ENCODE data around the gene FOXP2.
A peak's percentile ranks its signal among the peaks of the same experiment; 100 is the strongest.

The FOXP2 gene

DNA sequence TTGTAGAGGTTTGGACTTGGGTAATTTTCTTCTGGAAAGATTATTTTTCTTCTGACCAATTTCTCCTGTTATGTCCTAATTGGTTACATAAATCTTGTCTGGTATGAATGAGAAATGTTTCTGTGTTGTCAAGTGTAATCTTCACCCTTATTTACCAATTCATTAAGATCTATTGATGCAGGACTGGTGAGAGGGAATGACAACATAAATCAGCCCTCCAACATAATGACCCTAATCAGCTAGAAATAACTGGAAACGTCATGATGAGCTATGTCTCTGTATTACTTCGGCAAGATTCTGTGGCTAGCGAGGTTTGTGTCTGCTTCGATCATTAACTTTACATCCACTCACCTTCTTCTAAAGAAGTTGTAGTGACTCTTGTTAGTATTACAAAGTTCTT, 3.5 kb downstream of the FOXP2 start (continued):
- TF ChIP-seq ZNF701 (tag by site-specific recombination; IDR thresholded peaks at IDR 0.05), result no peak
- TF ChIP-seq ZNF274 (IDR thresholded peaks at IDR 0.05; ENCODE audit: low read length), result no peak
- no peak for TF ChIP-seq ZNF274 (tag by site-specific recombination; IDR thresholded peaks at IDR 0.05; ENCODE audit: borderline replicate concordance)
- TF ChIP-seq ZBTB49 (tag by site-specific recombination; IDR thresholded peaks at IDR 0.05; ENCODE audit: low read depth), result no peak
- peak; percentile 89 for TF ChIP-seq ZNF488 (tag by site-specific recombination; IDR thresholded peaks at IDR 0.05)
- TF ChIP-seq, protein P1, sequence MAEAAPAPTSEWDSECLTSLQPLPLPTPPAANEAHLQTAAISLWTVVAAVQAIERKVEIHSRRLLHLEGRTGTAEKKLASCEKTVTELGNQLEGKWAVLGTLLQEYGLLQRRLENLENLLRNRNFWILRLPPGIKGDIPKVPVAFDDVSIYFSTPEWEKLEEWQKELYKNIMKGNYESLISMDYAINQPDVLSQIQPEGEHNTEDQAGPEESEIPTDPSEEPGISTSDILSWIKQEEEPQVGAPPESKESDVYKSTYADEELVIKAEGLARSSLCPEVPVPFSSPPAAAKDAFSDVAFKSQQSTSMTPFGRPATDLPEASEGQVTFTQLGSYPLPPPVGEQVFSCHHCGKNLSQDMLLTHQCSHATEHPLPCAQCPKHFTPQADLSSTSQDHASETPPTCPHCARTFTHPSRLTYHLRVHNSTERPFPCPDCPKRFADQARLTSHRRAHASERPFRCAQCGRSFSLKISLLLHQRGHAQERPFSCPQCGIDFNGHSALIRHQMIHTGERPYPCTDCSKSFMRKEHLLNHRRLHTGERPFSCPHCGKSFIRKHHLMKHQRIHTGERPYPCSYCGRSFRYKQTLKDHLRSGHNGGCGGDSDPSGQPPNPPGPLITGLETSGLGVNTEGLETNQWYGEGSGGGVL (tag by site-specific recombination; IDR thresholded peaks at IDR 0.05), result peak; percentile 27; the same call in 1 of the 2 replicates
- no peak for TF ChIP-seq ZNF768 (tag by site-specific recombination; IDR thresholded peaks at IDR 0.05)
- TF ChIP-seq, protein P2, sequence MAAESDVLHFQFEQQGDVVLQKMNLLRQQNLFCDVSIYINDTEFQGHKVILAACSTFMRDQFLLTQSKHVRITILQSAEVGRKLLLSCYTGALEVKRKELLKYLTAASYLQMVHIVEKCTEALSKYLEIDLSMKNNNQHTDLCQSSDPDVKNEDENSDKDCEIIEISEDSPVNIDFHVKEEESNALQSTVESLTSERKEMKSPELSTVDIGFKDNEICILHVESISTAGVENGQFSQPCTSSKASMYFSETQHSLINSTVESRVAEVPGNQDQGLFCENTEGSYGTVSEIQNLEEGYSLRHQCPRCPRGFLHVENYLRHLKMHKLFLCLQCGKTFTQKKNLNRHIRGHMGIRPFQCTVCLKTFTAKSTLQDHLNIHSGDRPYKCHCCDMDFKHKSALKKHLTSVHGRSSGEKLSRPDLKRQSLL (tag by site-specific recombination; IDR thresholded peaks at IDR 0.05), result no peak
- TF ChIP-seq ZNF707 (tag by site-specific recombination; IDR thresholded peaks at IDR 0.05), result no peak
- no peak for TF ChIP-seq HOXC10 (CRISPR knock-in tag; IDR thresholded peaks at IDR 0.05)
- peak; percentile 84; the same call in 1 of the 2 replicates for TF ChIP-seq ZSCAN30 (tag by site-specific recombination; IDR thresholded peaks at IDR 0.05)
- no peak for TF ChIP-seq ZNF350 (tag by site-specific recombination; IDR thresholded peaks at IDR 0.05)
- no peak for TF ChIP-seq ZNF426 (tag by site-specific recombination; IDR thresholded peaks at IDR 0.05)
- TF ChIP-seq ZBTB21 (tag by site-specific recombination; IDR thresholded peaks at IDR 0.05), result peak; percentile 90
- no peak for TF ChIP-seq ZFHX2 (tag by site-specific recombination; conservative IDR thresholded peaks at IDR 0.05)
- no peak for TF ChIP-seq ZNF791 (tag by site-specific recombination; IDR thresholded peaks at IDR 0.05)
- TF ChIP-seq BCL6B (tag by site-specific recombination; IDR thresholded peaks at IDR 0.05), result peak; percentile 76
- no peak for TF ChIP-seq MYNN (tag by site-specific recombination; IDR thresholded peaks at IDR 0.05; ENCODE audit: borderline replicate concordance)
- TF ChIP-seq ZNF239 (tag by site-specific recombination; IDR thresholded peaks at IDR 0.05), result no peak
- TF ChIP-seq REST (tag by site-specific recombination; IDR thresholded peaks at IDR 0.05), result no peak
- no peak for TF ChIP-seq GLIS1 (tag by site-specific recombination; IDR thresholded peaks at IDR 0.05)
- 0 out of 2 replicates have a peak, but pooled peaks have one; percentile 50 for TF ChIP-seq AEBP2 (tag by site-specific recombination; IDR thresholded peaks at IDR 0.05; ENCODE audit: borderline replicate concordance)
- peak; percentile 99 for TF ChIP-seq IKZF3 (tag by site-specific recombination; IDR thresholded peaks at IDR 0.05)
- peak; percentile 91 for TF ChIP-seq OSR2 (tag by site-specific recombination; IDR thresholded peaks at IDR 0.05)
- TF ChIP-seq ZNF529 (tag by site-specific recombination; IDR thresholded peaks at IDR 0.05; ENCODE audit: insufficient replicate concordance), result no peak
- TF ChIP-seq ZNF311 (tag by site-specific recombination; IDR thresholded peaks at IDR 0.05; ENCODE audit: borderline replicate concordance), result no peak
- no peak for TF ChIP-seq ZNF155 (tag by site-specific recombination; IDR thresholded peaks at IDR 0.05)
- TF ChIP-seq ZNF777 (tag by site-specific recombination; IDR thresholded peaks at IDR 0.05; ENCODE audit: borderline replicate concordance), result no peak
- no peak for TF ChIP-seq GLI4 (tag by site-specific recombination; IDR thresholded peaks at IDR 0.05)

Data from HEK293 (cell line).